ENCODE results near the gene FNBP1. TPM values are rescaled to one million over a fixed set of nuclear protein-coding genes. Genes with fewer than 3 reads are reported as not detected.
A peak's percentile ranks its signal among the peaks of the same experiment; 100 is the strongest.
"Not testable (repeated sequence)": the region's sequence is repeated elsewhere in the genome, so short reads cannot be mapped to it uniquely, and the experiment has no call there.

Gene FNBP1
- polyA plus RNA-seq, 4 donors: 42.1 to 53.5 (median 49.1) TPM

GRCh38 chr9:129962889-129963703 lies 79.9 kb downstream of the FNBP1 start:
- peak in 1 of 4 donors; percentile 29 for DNase-seq (ENCODE audit: low read depth in 4 of 4, low spot score in 3 of 4)

GRCh38 chr9:129962451-129962864 lies 80.5 kb downstream of the FNBP1 start:
- DNase-seq (ENCODE audit: low read depth in 4 of 4, low spot score in 3 of 4): no peak

- no peak for DNase-seq (ENCODE audit: low read depth in 4 of 4, low spot score in 3 of 4)
Observed at GRCh38 chr9:129958796-129959195, 84.2 kb downstream of the FNBP1 start.

- no peak for DNase-seq (ENCODE audit: low read depth in 4 of 4, low spot score in 3 of 4)
Observed at GRCh38 chr9:129954868-129955550, 88.0 kb downstream of the FNBP1 start.

- DNase-seq (ENCODE audit: low read depth in 4 of 4, low spot score in 3 of 4): no peak
Observed at GRCh38 chr9:129953736-129954135, 89.3 kb downstream of the FNBP1 start.

GRCh38 chr9:129952337-129952736 lies 90.7 kb downstream of the FNBP1 start:
- DNase-seq (ENCODE audit: low read depth in 4 of 4, low spot score in 3 of 4): no peak

- no peak for DNase-seq (ENCODE audit: low read depth in 4 of 4, low spot score in 3 of 4)
Observed at GRCh38 chr9:129949821-129950220, 93.2 kb downstream of the FNBP1 start.

GRCh38 chr9:129948626-129949025 lies 94.4 kb downstream of the FNBP1 start:
- DNase-seq (ENCODE audit: low read depth in 4 of 4, low spot score in 3 of 4): not testable (repeated sequence)

- no peak for DNase-seq (ENCODE audit: low read depth in 4 of 4, low spot score in 3 of 4)
Observed at GRCh38 chr9:129946246-129946995, 96.6 kb downstream of the FNBP1 start.

- no peak for DNase-seq (ENCODE audit: low read depth in 4 of 4, low spot score in 3 of 4)
Observed at GRCh38 chr9:129945314-129945713, 97.7 kb downstream of the FNBP1 start.

- DNase-seq (ENCODE audit: low read depth in 4 of 4, low spot score in 3 of 4): no peak
Observed at GRCh38 chr9:129944506-129945116, 98.4 kb downstream of the FNBP1 start.

GRCh38 chr9:129939431-129939830 lies 103.6 kb downstream of the FNBP1 start:
- DNase-seq (ENCODE audit: low read depth in 4 of 4, low spot score in 3 of 4): no peak

GRCh38 chr9:129938291-129938979 lies 104.6 kb downstream of the FNBP1 start:
- DNase-seq (ENCODE audit: low read depth in 4 of 4, low spot score in 3 of 4): no peak

GRCh38 chr9:129937879-129938278 lies 105.1 kb downstream of the FNBP1 start:
- DNase-seq (ENCODE audit: low read depth in 4 of 4, low spot score in 3 of 4): not testable (repeated sequence)

- no peak for DNase-seq (ENCODE audit: low read depth in 4 of 4, low spot score in 3 of 4)
Observed at GRCh38 chr9:129936222-129936621, 106.8 kb downstream of the FNBP1 start.

GRCh38 chr9:129934780-129935179 lies 108.2 kb downstream of the FNBP1 start:
- DNase-seq (ENCODE audit: low read depth in 4 of 4, low spot score in 3 of 4): no peak

- DNase-seq (ENCODE audit: low read depth in 4 of 4, low spot score in 3 of 4): no peak
Observed at GRCh38 chr9:129934041-129934591, 108.9 kb downstream of the FNBP1 start.

GRCh38 chr9:129933185-129934040 lies 109.6 kb downstream of the FNBP1 start:
- no peak for DNase-seq (ENCODE audit: low read depth in 4 of 4, low spot score in 3 of 4)
